ENCODE measurements around the gene AUTS2.

AUTS2 gene

DNA sequence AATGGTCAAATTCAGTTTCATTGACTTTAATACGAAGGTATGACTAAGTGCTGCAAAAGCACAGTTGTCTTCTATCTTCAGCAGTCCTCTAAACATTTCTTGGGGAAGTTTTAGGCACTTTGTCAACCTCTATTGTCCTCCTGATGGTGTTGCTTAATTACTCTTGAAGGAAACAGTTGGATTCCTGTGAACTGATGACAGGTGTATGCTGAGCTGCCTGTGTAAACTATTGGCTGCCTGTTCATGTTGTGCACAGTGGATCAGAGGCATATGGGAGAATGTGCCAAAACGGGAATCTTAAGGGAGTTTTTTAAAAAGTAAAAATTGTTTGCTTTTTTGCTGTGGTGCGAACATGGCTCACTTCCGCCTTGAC, 221.0 kb downstream of the AUTS2 start:
- no peak for DNase-seq (ENCODE audit: low spot score)

DNA sequence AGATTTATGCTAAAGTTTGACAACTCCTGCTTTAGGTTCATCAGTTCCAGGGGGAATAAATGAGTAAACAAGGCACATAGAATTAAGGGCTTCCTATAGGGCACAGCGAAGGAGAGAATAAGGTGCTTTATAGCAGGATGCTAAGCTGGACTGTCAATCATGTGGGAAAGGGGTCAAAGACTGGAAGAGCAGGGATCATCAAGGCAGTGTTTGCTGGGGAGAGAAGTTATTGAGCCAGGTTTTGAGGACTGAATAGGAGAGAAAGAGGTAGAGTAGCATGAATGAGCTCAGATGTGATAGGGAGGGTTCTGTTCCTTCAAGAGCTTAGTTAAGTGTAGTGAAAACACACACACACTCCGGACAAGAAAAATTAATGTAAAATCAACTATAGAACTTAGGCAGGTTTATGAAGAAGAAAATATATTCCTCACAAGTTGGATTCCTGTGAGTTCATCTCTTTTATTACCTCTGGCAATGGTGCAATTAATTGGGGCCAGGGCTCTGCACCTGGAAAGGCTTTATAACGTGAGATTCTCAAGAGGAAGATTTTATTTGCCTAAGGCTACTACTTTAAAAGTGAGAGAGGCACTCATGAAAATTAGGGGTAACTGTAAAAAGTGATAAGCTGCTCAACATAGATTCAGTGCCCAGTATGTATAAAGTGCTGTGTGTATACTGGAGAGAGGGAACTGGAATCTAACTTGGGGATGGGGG, 222.4 kb downstream of the AUTS2 start:
- DNase-seq (ENCODE audit: low spot score): no peak

DNA sequence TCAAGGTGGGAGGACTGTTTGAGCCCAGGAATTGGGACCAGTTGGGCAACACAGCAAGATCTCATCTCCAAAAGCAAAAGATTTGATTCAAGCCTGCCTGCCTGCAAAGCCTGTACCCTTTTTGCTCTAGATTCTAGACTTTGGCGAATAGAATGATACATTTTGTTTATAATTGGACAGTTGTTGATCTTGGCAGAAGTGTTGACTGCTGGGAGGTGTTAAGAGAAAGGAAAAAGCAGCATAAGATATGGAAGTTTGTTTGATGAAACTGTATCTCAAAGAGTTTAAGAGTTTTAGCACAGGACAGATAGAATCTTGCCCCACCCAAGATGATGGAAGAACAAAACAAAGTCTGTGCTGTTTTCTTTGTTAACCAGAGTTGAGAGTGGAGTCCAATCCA, 224.1 kb downstream of the AUTS2 start:
- DNase-seq (ENCODE audit: low spot score): no peak

DNA sequence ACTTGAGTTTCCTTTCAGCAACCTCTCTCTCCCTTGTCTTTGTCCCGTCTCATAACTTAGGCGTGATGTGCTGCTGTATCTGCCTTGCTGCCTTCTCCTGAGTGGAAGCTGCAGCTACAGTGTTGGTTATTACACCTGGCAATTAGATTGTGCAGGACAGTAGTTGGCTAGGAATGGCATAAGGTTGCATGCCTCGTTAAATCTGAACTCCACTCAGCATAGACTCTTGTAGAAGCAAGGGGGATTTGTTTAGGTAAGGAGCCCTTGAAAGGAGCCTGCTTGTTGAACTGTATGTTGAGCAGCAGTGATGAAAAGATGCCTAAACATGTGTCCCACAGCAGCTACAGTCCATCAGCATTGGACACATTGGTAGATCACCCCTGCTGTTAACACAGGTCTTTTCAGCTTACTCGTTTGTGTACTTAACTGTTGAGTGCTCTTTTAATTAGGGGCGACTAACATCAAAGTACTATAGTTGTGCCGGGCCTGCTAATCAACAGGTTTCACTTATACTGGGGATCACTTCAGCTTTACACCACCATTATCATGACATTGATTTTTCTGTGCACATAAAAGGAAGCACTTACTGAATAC, 225.0 kb downstream of the AUTS2 start:
- no peak for DNase-seq (ENCODE audit: low spot score)

DNA sequence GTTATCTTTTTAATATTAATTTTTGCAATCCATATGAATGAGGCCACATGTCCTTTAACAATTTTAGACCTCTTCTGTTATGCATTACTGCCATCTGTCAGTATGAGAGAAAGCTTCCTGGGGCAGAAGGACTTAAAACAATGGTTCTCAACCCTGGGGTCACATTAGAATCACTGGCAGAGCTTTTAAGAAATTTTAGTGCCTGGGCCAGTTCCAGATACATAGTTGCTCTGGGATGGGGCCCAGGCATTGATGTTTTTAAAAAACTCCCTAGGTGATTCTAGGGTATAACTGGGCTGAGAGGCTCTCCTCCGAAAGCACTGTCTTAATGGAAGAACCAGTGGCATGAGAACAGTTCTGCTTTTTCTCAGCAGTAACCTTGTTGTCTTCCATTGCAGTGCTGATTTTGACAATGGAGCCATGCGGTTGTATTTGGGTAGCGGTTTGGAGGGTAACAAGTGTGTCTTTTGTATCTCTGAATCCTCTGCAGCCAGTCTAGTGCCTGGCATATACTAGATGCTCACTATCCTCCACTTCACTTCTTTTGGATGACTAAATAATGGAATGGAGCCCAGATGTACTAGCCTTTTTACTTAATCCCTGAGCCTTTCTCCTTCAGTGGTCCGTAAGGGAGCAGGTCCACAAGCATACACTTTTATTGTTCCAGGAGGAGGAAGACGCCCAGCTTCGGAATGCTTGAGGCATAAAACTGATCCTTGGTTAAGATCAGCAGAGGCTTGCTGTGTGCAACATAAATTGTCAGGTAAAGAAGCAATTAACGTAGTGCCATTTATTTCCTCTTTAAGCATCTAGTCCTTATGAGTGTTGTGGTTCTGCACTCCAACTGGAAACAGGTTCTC, 227.1 kb downstream of the AUTS2 start:
- no peak for DNase-seq (ENCODE audit: low spot score)

DNA sequence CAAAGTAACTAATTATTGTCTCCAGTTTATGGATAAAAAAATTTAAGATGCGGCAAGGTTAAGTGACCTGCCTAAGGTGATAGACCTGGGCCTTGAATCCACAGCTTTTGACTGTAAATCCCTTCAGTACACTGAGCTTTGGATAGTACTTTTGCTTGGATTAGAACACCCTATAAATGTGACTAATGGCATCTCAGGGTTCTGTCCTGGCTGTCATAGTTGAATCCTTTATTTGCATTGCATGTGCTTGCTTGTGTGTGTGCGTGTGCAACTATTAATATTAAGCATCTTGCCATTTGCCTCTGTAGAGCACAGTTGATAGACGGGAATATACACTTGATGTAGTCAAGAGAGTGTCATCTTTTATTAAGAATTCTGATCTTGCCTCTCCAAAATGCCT, 228.0 kb downstream of the AUTS2 start:
- DNase-seq (ENCODE audit: low spot score): no peak

DNA sequence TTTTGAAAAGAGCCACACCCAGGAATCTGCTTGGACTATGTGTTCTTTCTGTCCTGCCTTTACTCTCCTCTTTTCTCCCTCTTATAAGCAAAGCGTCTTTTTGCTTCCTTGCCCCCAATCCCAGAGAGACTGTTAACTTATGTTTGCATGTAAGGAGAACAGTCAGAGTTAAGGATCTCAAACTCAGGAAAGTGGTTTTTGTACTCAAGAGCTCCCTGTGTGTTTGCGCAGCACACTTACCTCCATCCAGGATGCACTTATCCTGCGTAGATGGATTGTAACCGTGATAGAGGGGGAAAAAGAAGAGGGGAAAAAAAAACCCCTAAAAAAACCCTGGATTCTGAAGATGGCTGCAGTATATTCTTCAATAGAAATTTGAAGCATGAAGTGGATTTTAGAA, 228.9 kb downstream of the AUTS2 start:
- DNase-seq (ENCODE audit: low spot score): no peak

DNA sequence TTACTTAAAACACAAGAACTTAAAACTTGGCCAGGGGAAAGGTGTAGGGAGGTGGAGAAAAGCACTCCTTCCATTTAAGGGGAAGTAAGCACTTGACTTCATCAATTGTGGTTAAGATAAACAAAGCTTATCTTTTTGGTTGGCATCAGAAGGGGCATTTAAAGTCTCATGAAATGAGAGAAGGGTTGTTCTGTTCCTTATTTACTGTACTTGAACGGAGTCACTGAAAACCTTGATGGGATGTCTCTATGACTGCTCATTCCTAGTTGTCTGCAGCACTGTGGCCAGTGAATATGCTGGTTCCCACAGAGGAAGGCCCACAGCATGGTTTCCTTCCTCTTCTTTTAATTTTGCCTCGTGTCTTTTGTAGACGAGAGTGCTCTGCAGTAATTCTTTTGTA, 229.3 kb downstream of the AUTS2 start:
- no peak for DNase-seq (ENCODE audit: low spot score)

DNA sequence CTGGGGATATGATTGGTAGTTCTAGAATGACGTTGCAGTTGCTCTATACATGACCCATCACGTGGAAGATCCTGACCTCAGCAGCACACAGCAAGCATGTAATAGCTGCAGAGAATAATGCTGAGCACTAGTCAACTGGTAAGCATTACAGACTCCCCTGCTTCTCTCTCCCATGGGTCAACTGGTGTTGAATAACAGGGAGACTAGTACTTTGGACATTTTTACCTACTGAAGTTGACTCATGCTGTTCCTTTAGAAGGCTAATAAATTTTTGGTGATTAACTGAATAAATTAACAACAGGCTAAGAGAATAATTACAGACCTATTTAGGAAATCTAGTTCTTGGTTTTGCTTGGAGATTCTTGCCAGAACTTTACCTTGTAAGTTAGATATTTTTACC, 234.1 kb downstream of the AUTS2 start:
- no peak for DNase-seq (ENCODE audit: low spot score)

DNA sequence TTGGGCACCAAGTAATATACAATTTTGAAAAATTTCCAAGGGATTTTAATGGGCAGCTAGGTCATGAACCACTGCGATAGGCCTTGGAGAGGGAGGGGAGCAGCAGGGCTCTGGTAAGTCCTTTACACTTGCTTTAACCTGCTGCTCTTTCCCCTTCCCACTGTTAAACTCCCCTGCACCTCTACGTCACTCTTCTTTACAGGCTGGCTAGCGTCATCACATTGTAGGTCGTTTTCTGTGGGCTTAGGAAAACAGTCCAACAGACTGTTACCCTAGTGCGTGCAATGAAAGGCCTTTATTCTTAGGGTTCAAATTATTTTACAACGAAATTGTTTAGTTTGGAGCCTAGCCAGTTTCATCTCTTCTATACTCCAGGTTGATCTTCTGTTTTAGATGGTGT, 235.7 kb downstream of the AUTS2 start:
- DNase-seq (ENCODE audit: low spot score): no peak

DNA sequence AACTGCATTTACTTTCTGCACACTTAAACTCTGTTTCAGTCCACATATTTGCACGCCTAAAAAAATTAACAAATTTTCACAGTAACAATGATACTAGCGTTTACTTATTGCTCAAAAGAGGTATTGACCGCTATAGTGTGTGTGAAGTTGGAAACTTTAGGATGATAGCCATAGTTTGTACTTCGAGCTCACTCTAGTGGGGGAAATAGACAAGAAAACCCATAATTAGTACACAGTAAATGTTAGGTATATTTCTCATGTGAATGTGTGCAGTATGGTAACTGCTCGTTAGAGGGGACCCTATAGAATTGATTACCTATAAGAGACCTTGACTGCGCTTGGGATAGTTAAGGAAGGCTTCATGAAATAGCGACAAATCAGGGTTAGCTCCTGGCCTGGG, 238.4 kb downstream of the AUTS2 start:
- DNase-seq (ENCODE audit: low spot score): no peak

DNA sequence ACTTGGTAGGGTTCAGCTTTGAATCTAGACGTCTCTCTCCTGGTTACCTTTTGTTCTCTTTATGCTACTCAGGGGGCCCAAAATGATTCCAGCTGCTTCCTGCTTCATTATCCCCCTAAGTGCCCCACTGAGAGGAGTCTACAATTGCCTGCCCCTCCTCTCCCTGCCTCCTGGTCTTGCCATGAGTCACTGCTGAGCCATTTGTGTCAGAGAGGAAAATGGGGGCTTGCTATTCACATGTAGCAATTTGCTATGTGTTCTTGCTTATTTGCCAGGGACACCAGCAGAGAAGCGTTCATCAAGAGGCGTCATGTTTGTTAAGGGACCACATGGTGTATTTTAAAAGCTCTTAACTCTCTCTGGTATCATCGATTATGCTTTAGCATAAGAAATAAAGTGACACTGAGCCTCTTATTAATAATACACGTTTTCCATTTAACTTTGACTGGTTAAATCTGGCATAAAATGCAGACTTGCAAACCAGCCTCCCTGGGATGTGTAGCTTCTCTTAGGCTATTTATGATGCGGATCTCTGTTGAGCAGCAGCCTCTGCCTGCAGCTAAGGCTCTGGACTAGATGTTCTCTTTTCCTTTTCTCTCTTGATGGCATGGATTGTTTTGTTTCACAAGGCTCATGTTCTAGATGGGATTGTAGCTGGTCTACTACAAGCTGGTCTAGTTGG, 239.3 kb downstream of the AUTS2 start:
- DNase-seq (ENCODE audit: low spot score): no peak

DNA sequence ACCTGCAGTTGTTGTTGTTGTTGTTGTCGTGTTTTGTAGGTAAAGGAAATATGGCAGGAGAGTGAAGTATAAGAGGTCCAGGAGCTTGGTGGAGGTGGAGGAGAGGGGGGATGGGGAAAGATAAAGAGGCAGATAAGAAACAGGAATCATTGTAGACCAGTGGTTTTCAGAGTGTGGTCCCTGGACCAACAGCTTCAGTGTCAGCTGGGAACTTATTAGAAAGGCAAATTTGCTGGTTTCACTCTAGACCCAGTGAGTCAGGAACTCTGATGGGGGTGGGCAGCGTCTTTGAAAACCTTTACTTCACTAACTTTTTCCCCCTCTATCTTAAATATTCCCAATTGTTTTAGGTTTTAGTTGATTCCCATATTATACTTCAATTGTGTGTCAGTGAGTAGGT, 241.5 kb downstream of the AUTS2 start:
- DNase-seq (ENCODE audit: low spot score): no peak

DNA sequence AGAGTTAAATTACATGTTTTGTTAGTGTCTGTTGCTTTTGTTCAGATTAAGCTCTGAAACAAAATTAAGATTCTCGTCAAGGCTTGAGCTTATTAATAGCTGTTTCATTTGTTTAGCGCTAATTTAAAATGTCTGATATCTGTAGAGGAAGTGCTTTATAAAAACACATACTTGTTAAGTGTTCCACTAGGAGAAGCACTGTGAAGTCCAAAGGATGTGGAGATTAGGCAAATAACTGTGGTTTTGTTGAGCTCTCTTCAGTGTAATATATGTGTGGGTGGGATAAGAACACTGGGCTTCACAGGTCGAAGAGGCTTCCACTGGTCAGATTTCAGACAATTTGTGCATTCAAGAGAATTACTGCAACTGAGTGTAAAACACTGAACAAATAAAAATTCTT, 242.0 kb downstream of the AUTS2 start:
- DNase-seq (ENCODE audit: low spot score): no peak

DNA sequence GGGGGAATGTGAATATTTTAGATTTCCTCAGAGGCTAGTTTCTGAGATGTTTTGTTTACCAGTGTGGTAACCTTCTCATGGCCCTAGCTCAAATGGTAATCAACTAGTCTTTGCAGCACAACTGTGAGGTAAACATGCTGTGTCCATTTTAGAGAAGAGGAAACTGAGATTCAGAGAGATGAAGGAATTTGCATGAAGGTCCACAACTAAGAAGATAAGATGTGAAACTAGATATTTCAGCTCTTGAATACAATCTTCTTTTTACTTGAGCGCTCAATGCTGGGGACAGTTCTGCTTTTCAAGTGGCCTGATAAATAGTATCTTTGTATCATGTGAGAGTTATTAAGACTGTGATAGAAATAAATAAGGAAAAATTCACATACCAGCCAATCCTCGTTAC, 245.4 kb downstream of the AUTS2 start:
- no peak for DNase-seq (ENCODE audit: low spot score)

DNA sequence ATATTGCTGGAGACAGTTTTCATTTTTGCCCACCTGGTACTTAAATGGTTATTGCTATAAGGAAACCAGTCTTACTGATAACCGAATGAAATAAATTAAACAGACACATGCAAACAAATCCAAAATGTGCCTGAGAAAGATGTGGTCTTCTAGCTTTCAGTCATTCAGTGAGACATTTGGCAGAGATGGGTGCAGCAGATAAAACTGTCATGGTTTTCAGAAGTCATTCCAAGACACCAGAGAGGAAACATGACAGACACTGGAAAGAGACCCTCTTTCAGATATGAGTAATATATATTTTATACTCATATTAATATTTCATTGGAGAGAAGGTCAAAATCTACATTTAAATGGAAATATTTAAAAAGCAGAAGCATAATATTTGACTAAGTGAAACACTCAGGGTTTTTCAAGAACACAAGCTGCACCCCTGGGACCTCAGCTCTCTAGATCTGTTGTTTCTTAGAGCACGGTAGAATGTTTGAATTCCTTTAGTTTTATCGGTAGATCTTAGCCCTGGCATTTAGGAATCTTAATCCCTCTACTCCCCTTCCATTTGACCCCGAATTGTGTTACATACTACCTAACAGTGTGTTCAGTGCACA, 246.1 kb downstream of the AUTS2 start:
- DNase-seq (ENCODE audit: low spot score): no peak

DNA sequence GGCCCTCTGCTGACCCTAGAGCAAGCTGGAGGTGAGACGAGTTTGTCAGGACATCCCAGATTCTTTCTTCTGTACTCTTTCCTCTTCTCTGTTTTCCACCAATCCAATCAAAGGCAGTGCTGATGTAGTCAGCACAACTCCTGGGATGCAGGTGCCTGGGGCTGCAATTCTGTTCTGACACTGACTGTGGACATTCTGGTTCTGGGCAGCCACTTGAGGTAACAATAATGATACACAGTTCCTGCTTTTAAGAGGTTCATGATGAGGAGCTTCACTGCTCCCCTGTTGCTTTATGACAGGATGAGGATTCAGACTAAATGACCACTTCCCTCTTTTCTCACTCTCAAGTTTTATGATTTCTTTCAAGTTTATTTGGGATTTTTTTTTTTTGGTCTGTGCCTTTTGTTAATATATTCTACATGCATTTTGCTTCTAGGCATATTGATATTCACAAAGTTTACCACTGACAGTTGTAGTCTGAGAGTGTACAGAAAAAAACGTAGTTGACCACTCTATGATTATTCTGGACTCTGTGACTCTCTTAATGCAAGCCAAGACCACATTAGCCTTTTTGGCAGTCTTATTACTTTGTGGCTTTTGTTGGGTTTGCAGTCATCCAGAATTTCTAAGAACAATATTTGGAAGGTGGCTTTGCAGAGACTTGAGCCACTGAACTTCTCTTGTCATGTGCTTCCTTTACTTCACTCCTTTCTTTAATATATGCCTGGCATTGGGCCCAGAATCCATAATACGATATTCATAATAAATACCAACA, 247.6 kb downstream of the AUTS2 start:
- no peak for DNase-seq (ENCODE audit: low spot score)

DNA sequence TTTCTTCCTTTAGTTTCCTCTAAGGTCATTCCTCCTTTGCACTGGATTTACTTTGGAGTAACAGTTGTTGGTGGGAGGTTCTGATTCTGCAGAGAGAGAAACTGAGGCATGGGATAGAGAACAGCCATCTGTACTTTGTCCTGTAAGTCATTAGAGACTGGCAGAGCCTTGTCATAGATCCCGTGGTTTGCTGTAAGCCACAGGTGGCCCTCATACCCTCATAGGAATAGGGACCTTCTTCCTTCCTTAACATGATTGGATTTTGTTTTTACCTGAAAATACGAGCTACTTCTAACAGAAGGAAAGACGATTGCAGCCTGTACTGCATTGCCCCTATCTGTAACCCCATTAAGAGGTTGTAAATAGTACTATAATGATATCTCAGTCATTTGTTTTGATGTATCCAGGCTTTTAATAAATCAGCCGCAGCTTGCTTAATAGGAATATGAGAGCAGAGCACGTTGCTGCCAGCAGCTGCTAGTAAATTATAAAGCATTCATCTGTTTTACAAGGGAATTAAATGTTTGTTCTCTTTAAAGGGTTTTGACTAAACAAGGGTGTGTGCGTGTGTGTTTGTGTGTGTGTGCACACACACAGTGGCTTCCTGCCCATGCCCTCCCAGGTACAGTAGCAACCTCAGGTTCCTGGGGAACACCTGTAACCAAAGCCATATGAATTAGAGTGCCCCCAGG, 249.8 kb downstream of the AUTS2 start:
- no peak for DNase-seq (ENCODE audit: low spot score)

DNA sequence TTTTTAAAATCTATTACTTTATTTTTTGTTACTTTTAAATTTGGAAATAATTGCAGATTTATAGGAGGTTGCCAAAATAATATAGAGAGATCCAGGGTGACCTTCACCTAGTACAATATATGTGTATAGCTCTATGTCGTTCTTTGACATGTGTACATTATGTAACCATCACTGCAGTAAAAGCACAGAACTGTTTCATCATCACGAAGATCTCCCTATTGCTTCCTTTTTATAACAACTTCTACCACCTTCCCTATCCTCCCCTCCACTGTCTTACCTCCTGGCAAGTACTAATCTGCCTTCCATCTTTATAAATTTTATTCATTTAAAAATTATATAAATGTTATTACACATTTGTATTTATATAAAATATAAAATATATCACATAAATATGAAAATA, 251.0 kb downstream of the AUTS2 start:
- DNase-seq (ENCODE audit: low spot score): no peak

DNA sequence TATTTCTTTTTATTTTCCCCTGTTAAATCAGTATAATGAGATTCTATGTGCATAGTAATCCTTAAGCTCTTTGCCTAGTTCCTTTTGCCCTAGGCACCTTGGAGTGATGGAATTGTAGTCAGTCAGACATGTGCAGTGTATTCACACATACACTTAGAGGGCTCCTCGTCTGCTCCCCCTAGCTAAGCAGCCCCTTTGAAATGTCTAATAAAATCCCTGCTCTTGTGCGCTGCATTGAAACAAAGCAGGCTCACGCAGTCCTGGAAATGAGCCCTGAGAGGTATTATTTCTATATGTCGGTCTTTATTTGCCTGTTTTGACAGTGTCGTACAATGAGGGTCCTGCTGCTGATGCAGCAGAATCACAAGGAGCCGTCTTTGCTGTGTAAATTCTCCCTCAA, 258.7 kb downstream of the AUTS2 start:
- no peak for DNase-seq (ENCODE audit: low spot score)

DNA sequence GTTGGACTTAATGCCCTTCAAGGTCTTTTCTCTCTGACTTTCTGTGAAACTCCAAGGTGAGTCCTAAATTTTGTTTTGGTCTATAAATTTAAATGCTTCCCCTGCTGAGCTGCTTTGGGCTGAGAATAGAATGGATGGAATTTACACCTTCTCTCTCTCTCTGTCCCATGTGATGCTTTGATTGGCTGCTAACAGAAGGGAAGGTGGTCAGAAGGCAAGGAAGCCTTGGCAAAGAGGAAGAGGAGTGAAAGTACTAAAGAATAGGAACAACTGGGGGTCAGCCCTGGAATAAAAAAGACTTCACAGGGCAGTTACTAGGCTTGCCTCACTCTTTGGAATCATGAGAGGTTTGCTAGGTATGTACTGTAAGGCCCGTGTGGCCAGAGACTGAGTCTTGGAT, 260.2 kb downstream of the AUTS2 start:
- no peak for DNase-seq (ENCODE audit: low spot score)
